ENCODE results near the gene SDK1.

DNA sequence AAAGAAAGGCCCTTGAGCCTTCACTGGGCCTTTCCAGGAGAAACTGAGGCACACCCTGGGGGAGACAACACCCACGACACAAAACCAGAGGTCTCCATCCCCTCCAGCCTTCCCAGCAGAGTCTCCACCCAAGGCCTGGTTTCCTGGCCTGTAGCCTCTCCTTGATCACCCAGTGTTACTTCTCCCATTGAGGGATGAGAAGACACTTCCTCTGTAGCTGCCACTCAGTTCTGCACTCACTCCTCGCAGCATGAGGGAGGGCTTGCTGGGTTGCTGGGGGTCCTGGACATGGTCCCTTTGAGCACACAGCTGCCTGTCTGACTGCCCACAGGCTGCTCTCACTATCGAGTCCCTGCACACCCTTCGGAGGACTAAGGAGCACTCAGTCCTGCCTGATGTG lies 943.0 kb downstream of the SDK1 start:
- TF ChIP-seq, protein P1, sequence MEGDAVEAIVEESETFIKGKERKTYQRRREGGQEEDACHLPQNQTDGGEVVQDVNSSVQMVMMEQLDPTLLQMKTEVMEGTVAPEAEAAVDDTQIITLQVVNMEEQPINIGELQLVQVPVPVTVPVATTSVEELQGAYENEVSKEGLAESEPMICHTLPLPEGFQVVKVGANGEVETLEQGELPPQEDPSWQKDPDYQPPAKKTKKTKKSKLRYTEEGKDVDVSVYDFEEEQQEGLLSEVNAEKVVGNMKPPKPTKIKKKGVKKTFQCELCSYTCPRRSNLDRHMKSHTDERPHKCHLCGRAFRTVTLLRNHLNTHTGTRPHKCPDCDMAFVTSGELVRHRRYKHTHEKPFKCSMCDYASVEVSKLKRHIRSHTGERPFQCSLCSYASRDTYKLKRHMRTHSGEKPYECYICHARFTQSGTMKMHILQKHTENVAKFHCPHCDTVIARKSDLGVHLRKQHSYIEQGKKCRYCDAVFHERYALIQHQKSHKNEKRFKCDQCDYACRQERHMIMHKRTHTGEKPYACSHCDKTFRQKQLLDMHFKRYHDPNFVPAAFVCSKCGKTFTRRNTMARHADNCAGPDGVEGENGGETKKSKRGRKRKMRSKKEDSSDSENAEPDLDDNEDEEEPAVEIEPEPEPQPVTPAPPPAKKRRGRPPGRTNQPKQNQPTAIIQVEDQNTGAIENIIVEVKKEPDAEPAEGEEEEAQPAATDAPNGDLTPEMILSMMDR (IDR thresholded peaks at IDR 0.05; ENCODE audit: borderline replicate concordance, extremely low read depth, low read length, poor library complexity, severe bottlenecking): no peak
- TF ChIP-seq EZH2 (IDR thresholded peaks at IDR 0.05; ENCODE audit: borderline replicate concordance, low read depth, low read length, severe bottlenecking): no peak
